ENCODE data around the gene USP44. TPM values are rescaled to one million over a fixed set of nuclear protein-coding genes. Genes with fewer than 3 reads are reported as not detected.

USP44 gene
- total RNA-seq, 4 donors from 2014 or later = 3.3 to 6.2 (median 5.3) TPM

DNA sequence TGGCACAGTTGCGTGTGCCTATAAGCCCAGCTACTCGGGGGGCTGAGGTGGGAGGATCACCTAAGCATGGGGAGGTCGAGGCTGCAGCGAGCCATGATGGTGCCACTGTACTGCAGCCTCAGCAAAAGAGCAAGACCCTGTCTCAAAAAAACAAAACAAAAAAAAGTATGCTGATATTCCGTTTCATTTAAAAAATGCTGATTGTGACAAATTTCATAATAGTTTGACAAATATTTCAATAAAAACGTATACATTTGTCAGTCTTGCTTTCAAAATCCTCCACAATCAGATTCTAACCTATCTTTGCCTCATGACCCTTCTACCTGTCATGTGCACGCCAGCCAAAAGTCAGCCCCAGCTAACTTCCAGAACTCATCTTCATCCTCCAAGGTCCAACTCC, 9.8 kb downstream of the USP44 start:
- no peaks in the 10 kb centered on the region for H3K36me3 ChIP-seq
- intact Hi-C loops (cut with DNase I) = no loop called here
- DNase-seq (ENCODE audit: extremely low spot score) = no peak
- H3K27ac ChIP-seq (replicated peaks in 1 of 4) = no peak overlapping the region
- H3K27me3 ChIP-seq = no peaks in the 10 kb centered on the region
- no peak for TF ChIP-seq POLR2AphosphoS5 (IDR thresholded peaks at IDR 0.05)
- no peak overlapping the region for H3K4me3 ChIP-seq
- H3K9me3 ChIP-seq = no peaks in the 10 kb centered on the region
- 89% methylated on average over 7 of the region's 7 CpGs for WGBS
- H3K4me1 ChIP-seq = no peaks in the 10 kb centered on the region

DNA sequence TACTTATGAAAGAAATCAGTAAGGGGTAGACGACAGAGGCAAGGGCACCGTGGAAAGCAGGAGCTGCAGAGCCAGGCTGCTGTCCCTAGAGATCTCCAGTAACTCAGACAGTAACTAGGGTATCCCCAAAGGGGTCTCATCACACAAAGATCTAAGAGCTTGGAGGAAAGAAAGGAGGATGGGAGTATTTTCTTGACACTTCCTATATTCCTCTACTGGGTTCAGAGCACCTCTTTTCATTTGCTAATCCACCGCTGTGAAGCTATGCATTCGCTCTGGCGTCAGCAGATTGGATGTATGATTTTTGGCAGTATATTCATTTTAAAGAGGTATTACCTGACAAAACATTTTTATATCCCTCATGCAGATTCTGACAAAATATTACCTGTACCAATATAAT, 12.6 kb downstream of the USP44 start:
- no peak for DNase-seq (ENCODE audit: extremely low spot score)
- Histone ChIP-seq H3K4me3 (no peak overlapping the region), H3K27ac (replicated peaks in 1 of 4) (no peak overlapping the region), H3K36me3 (no peaks in the 10 kb centered on the region), H3K4me1 (peaks cover 0 to 13% (median 11%) of the 10 kb centered on the region in 4 donors), H3K27me3 (no peaks in the 10 kb centered on the region), H3K9me3 (no peaks in the 10 kb centered on the region)
- intact Hi-C loops (cut with DNase I) = loop anchor here (10.0 kb wide), 2 partner anchors 204 to 324 kb away; partner anchors contain the start of genes FGD6 and VEZT
- WGBS = 57% methylated on average over 5 of the region's 5 CpGs
- no peak for TF ChIP-seq POLR2A (IDR thresholded peaks at IDR 0.05; ENCODE audit: low read depth)
- TF ChIP-seq, protein P1, sequence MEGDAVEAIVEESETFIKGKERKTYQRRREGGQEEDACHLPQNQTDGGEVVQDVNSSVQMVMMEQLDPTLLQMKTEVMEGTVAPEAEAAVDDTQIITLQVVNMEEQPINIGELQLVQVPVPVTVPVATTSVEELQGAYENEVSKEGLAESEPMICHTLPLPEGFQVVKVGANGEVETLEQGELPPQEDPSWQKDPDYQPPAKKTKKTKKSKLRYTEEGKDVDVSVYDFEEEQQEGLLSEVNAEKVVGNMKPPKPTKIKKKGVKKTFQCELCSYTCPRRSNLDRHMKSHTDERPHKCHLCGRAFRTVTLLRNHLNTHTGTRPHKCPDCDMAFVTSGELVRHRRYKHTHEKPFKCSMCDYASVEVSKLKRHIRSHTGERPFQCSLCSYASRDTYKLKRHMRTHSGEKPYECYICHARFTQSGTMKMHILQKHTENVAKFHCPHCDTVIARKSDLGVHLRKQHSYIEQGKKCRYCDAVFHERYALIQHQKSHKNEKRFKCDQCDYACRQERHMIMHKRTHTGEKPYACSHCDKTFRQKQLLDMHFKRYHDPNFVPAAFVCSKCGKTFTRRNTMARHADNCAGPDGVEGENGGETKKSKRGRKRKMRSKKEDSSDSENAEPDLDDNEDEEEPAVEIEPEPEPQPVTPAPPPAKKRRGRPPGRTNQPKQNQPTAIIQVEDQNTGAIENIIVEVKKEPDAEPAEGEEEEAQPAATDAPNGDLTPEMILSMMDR (IDR thresholded peaks at IDR 0.05) = no peak
- TF ChIP-seq POLR2AphosphoS5 (IDR thresholded peaks at IDR 0.05) = no peak
- TF ChIP-seq EP300 (IDR thresholded peaks at IDR 0.05) = no peak

DNA sequence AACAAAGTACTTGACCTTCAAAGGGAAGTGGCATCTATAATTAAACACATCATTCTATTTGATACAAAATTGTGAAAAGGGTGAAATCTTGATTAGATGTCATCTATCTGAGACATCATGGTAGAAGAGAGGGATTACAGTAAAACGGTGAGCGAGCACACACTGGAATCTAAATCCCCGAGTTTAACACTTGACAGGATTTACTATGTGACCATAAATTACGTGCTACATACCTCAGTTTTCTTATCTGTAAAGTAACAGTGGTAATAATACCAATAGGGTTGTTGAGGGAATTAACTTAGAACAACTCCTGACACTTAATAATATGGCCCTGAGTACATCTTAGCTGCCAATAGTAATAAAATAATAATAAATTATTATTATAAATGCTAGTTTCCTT, 13.3 kb downstream of the USP44 start:
- no peak for TF ChIP-seq POLR2AphosphoS5 (IDR thresholded peaks at IDR 0.05)
- TF ChIP-seq EP300 (IDR thresholded peaks at IDR 0.05) = no peak
- TF ChIP-seq, protein P1 (IDR thresholded peaks at IDR 0.05) = no peak
- no peak for TF ChIP-seq POLR2A (IDR thresholded peaks at IDR 0.05; ENCODE audit: low read depth)
- no peaks in the 10 kb centered on the region for H3K36me3 ChIP-seq
- intact Hi-C loops (cut with DNase I) = loop anchor here (10.0 kb wide), 2 partner anchors 203 to 323 kb away; partner anchors contain the start of genes FGD6 and VEZT
- no peak overlapping the region for H3K27ac ChIP-seq (replicated peaks in 1 of 4)
- DNase-seq (ENCODE audit: extremely low spot score) = no peak
- H3K27me3 ChIP-seq = no peaks in the 10 kb centered on the region
- no peak overlapping the region for H3K4me3 ChIP-seq
- 83% methylated on average over 4 of the region's 4 CpGs for WGBS
- peaks cover 0 to 13% (median 11%) of the 10 kb centered on the region in 4 donors for H3K4me1 ChIP-seq
- no peaks in the 10 kb centered on the region for H3K9me3 ChIP-seq

DNA sequence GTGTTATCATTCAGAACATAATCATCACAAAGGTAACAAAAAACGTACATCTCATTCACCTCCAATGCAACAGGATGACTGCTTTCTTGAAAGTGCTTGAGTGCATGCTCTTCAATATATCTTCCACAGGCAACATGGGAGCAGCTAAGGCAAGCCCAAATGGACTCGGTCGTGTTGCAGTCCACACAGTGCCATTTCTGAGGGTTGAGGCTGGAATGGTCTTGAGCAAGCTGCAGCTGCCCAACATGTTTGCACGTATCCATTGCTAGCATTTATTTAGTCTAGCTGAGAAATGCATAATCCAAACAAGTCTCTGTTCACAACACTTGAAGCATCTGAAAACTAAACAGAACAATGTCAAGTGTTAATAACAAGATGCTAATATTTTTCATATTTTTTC, 17.3 kb downstream of the USP44 start:
- peak overlapping the region in 1 of 4 donors; percentile 40 for H3K27ac ChIP-seq (replicated peaks in 1 of 4)
- no peaks in the 10 kb centered on the region for H3K27me3 ChIP-seq
- no peak for DNase-seq (ENCODE audit: extremely low spot score)
- intact Hi-C loops (cut with DNase I) = loop anchor here (2.0 to 10.0 kb wide), 3 partner anchors 199 to 417 kb away; partner anchors contain the start of genes FGD6 and VEZT
- H3K36me3 ChIP-seq = no peaks in the 10 kb centered on the region
- TF ChIP-seq POLR2AphosphoS5 (IDR thresholded peaks at IDR 0.05) (no peak), EP300 (IDR thresholded peaks at IDR 0.05) (no peak), POLR2A (IDR thresholded peaks at IDR 0.05; ENCODE audit: low read depth) (no peak)
- TF ChIP-seq, protein P1 (IDR thresholded peaks at IDR 0.05) = no peak
- no peaks in the 10 kb centered on the region for H3K9me3 ChIP-seq
- H3K4me1 ChIP-seq = peaks cover 0 to 13% (median 11%) of the 10 kb centered on the region in 4 donors
- H3K4me3 ChIP-seq = no peak overlapping the region
- WGBS = 51% methylated on average over 4 of the region's 4 CpGs

DNA sequence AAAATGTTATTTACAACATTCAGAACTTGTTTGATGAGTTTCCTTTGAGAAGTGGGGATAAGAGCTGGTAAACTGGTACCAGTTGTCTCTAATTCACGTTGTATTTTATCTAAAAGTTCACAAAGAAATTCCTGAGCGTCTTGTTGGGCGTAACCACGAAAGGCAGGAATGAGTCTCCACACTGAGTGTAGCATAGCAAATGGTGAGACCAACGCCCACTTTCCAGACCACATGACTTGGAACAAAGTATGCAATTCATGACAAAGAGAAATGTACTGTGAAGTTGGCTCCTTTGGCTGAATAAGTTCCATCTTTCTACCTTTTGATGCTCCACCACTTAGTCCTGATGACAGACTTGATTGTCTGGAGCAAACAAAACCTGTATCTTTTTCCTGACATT, 18.4 kb downstream of the USP44 start:
- TF ChIP-seq EP300 (IDR thresholded peaks at IDR 0.05) (no peak), POLR2AphosphoS5 (IDR thresholded peaks at IDR 0.05) (no peak), POLR2A (IDR thresholded peaks at IDR 0.05; ENCODE audit: low read depth) (no peak)
- TF ChIP-seq, protein P1 (IDR thresholded peaks at IDR 0.05) = no peak
- peaks cover 0 to 13% (median 11%) of the 10 kb centered on the region in 4 donors for H3K4me1 ChIP-seq
- H3K27me3 ChIP-seq = no peaks in the 10 kb centered on the region
- WGBS = 80% methylated on average over 5 of the region's 5 CpGs
- no peak for DNase-seq (ENCODE audit: extremely low spot score)
- H3K9me3 ChIP-seq = no peaks in the 10 kb centered on the region
- no peak overlapping the region for H3K4me3 ChIP-seq
- no peaks in the 10 kb centered on the region for H3K36me3 ChIP-seq
- intact Hi-C loops (cut with DNase I) = loop anchor here (10.0 kb wide), 2 partner anchors 198 to 318 kb away; partner anchors contain the start of genes FGD6 and VEZT
- no peak overlapping the region for H3K27ac ChIP-seq (replicated peaks in 1 of 4)

Measured in esophagus muscularis mucosa (tissue), 4 donors.